ENCODE data around the gene EIF4E2. TPM values are rescaled to one million over a fixed set of nuclear protein-coding genes. Genes with fewer than 3 reads are reported as not detected.

Gene EIF4E2
- total and polyA plus RNA-seq, 2 of the 4 experiments (the other 2 are of a cell fraction): 52.1 to 105 TPM

DNA sequence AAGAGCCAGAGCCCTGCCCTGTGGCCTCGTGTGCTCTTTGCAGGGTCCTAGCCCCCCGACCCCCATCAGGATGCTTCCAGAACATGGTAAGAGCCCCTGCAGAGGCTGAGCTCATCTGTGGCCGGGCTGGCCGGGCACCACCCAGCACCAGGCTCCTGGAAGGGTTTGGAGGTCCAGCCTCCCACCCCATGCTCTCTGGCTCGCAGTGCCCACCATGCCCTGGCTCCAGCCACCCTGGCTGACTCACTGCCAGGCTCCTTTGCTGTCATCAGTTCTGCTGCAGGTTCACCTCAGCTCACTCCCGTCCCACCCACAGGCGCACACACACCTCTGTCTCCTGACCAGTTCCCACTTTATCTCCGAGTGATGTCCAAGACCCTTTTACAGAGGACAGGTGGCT is 37.5 kb downstream of the EIF4E2 start:
- intact Hi-C loops (cut with micrococcal nuclease) (no loop called here), dilution Hi-C loops (cut with HindIII; ENCODE audit: low sequenced_read_pairs, unreplicated experiment) (no loop called here), in situ Hi-C loops (cut with MboI; ENCODE audit: low sequenced_read_pairs) (no loop called here)
- Histone ChIP-seq H3K9ac (ENCODE audit: low read depth, low read length) (no peak overlapping the region), H2AK9ac (replicated peaks; ENCODE audit: low read depth, low read length, poor library complexity) (no peak overlapping the region), H3K23ac (ENCODE audit: low read depth, low read length) (no peak overlapping the region), H3K56ac (ENCODE audit: extremely low read depth, insufficient read depth, low read length) (no peak overlapping the region), H2AK5ac (ENCODE audit: low read depth, low read length) (no peak overlapping the region), H2BK120ac (ENCODE audit: low read depth, low read length) (no peak overlapping the region), H4K20me1 (ENCODE audit: insufficient read depth, low read length) (no peaks in the 10 kb centered on the region), H3K36me3 (ENCODE audit: control insufficient read depth, insufficient read depth, low read length) (no peaks in the 10 kb centered on the region), H2BK20ac (ENCODE audit: low read depth, low read length) (no peak overlapping the region), H2BK15ac (ENCODE audit: low read depth, low read length) (no peak overlapping the region), H2AFZ (replicated peaks; ENCODE audit: low read length, poor library complexity) (no peak overlapping the region), H4K5ac (ENCODE audit: low read depth, low read length) (no peak overlapping the region), H3K4me1 (ENCODE audit: control insufficient read depth, insufficient read depth, low read length) (peaks cover 3% of the 10 kb centered on the region), H3K27me3 (ENCODE audit: control insufficient read depth, insufficient read depth, low read length) (no peaks in the 10 kb centered on the region), H3K18ac (ENCODE audit: low read depth, low read length) (no peak overlapping the region), H3K9me3 (ENCODE audit: control insufficient read depth, insufficient read depth, low read length) (no peaks in the 10 kb centered on the region), H3K14ac (replicated peaks; ENCODE audit: low read depth, low read length) (no peak overlapping the region), H2BK5ac (ENCODE audit: low read depth, low read length, poor library complexity, severe bottlenecking) (no peak overlapping the region), H4K91ac (ENCODE audit: insufficient read depth, low read depth, low read length) (no peak overlapping the region), H4K8ac (ENCODE audit: low read depth in 2 of 2, low read length in 2 of 2) (no peak overlapping the region), H3K4ac (ENCODE audit: low read depth, low read length) (no peak overlapping the region), H3K9me1 (ENCODE audit: insufficient read depth, low read length) (peaks cover 6% of the 10 kb centered on the region; the same call in 1 of the 2 replicates), H3K79me1 (ENCODE audit: low read depth in 1 of 2, low read length in 2 of 2) (no peaks in the 10 kb centered on the region), H3K4me2 (ENCODE audit: low read depth, low read length) (no peak overlapping the region), H3K4me3 (ENCODE audit: insufficient read depth, low read depth, low read length) (no peak overlapping the region), H3K27ac (ENCODE audit: insufficient read depth, low read length) (no peak overlapping the region)
- ATAC-seq (ENCODE audit: low read depth): no peak
- CTCF ChIA-PET: no interaction called here
- no peak for DNase-seq
- no peak for TF ChIP-seq RFX5 (IDR thresholded peaks at IDR 0.05; ENCODE audit: low read depth, low read length)
- TF ChIP-seq NFE2L2 (IDR thresholded peaks at IDR 0.05; ENCODE audit: low read depth, low read length): no peak
- no peak for TF ChIP-seq CEBPB (IDR thresholded peaks at IDR 0.05; ENCODE audit: low read depth, low read length)
- TF ChIP-seq MAFK (IDR thresholded peaks at IDR 0.05; ENCODE audit: low read depth, low read length): no peak
- no peak for TF ChIP-seq RAD21 (IDR thresholded peaks at IDR 0.05; ENCODE audit: low read length)
- TF ChIP-seq, protein P1, sequence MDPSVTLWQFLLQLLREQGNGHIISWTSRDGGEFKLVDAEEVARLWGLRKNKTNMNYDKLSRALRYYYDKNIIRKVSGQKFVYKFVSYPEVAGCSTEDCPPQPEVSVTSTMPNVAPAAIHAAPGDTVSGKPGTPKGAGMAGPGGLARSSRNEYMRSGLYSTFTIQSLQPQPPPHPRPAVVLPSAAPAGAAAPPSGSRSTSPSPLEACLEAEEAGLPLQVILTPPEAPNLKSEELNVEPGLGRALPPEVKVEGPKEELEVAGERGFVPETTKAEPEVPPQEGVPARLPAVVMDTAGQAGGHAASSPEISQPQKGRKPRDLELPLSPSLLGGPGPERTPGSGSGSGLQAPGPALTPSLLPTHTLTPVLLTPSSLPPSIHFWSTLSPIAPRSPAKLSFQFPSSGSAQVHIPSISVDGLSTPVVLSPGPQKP (IDR thresholded peaks at IDR 0.05; ENCODE audit: borderline replicate concordance, low read depth, low read length): no peak
- WGBS, 2 experiments (ENCODE audit: extremely low coverage in 2 of 2, insufficient read length in 1 of 2): 82% methylated on average over 6 of the region's 8 CpGs; no CpG with 5 or more reads in 1 of the 2 experiments
- POLR2A ChIA-PET (ENCODE audit: unreplicated experiment): no interaction called here
- BruUV-seq (replicated peaks): no TSS peak

All from IMR-90 (cell line).